ENCODE measurements around the gene OSM. TPM values are rescaled to one million over a fixed set of nuclear protein-coding genes. Genes with fewer than 3 reads are reported as not detected.

OSM gene
- total RNA-seq, 1 donor from 2014 or later = 1.7 TPM

DNA sequence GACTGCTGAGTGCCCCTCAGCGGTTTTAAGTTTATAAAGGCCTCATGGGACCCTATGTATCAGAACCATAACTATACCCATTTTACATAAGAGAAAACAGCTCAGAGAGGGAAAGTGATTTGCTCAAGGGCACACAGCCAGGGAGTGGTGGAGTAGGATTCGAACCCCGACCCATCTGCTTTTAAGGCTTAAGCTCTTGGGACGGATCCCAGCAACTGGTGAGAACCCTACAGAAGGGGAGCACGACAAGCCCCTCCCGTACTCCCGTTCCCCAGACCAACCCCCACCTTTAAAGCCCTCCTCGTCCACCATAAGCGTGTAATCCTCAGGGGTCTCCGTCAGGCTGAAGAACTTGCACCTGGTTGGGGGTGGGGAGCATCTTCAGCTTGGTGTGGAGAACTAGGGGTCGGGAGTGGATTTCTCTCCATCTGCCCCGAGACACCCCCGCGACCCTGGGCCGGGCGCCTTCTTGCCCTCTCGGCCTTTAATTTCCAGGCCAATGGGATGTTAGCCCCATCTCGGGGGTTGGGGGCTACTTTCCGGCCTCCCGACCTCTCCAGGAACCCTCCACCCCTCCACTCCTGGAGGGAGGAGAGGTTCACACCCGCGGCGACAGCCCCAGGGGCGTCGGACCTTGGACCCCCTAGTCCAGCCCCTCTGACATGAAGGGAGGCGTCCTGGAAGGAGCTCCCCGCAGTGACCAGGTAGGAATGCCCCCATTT is 21.9 kb upstream of the OSM start:
- Mint-ChIP-seq H3K36me3 (ENCODE audit: low read depth) (peaks cover 20% of the 10 kb centered on the region), H3K4me1 (peaks cover 38% of the 10 kb centered on the region), H3K9me3 (no peaks in the 10 kb centered on the region), H3K27ac (peak overlapping the region; percentile 76), H3K27me3 (no peaks in the 10 kb centered on the region), H3K4me3 (peak overlapping the region; percentile 88)
- DNase-seq = peak; percentile 25
- TF ChIP-seq, protein P1, sequence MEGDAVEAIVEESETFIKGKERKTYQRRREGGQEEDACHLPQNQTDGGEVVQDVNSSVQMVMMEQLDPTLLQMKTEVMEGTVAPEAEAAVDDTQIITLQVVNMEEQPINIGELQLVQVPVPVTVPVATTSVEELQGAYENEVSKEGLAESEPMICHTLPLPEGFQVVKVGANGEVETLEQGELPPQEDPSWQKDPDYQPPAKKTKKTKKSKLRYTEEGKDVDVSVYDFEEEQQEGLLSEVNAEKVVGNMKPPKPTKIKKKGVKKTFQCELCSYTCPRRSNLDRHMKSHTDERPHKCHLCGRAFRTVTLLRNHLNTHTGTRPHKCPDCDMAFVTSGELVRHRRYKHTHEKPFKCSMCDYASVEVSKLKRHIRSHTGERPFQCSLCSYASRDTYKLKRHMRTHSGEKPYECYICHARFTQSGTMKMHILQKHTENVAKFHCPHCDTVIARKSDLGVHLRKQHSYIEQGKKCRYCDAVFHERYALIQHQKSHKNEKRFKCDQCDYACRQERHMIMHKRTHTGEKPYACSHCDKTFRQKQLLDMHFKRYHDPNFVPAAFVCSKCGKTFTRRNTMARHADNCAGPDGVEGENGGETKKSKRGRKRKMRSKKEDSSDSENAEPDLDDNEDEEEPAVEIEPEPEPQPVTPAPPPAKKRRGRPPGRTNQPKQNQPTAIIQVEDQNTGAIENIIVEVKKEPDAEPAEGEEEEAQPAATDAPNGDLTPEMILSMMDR (IDR thresholded peaks at IDR 0.05) = no peak
- no peak for ATAC-seq (ENCODE audit: low read depth)
- POLR2A ChIA-PET = interaction anchor here (0.5 to 7.6 kb wide), 19 partner anchors 10 to 1602 kb away, joined by 3 to 131 read pairs (median 5); partner anchors contain the start of genes CCDC157, MTFP1, RNF215 and SF3A1
- intact Hi-C loops (cut with micrococcal nuclease) = loop anchor here (1.0 to 2.0 kb wide), 7 partner anchors 22 to 304 kb away; partner anchors contain the start of genes OSM and SF3A1
- CTCF ChIA-PET = interaction anchor here (0.8 to 7.8 kb wide), 35 partner anchors 8 to 196 kb away, joined by 3 to 275 read pairs (median 9); partner anchors contain the start of genes CCDC157, MTFP1, OSM and RNF215

DNA sequence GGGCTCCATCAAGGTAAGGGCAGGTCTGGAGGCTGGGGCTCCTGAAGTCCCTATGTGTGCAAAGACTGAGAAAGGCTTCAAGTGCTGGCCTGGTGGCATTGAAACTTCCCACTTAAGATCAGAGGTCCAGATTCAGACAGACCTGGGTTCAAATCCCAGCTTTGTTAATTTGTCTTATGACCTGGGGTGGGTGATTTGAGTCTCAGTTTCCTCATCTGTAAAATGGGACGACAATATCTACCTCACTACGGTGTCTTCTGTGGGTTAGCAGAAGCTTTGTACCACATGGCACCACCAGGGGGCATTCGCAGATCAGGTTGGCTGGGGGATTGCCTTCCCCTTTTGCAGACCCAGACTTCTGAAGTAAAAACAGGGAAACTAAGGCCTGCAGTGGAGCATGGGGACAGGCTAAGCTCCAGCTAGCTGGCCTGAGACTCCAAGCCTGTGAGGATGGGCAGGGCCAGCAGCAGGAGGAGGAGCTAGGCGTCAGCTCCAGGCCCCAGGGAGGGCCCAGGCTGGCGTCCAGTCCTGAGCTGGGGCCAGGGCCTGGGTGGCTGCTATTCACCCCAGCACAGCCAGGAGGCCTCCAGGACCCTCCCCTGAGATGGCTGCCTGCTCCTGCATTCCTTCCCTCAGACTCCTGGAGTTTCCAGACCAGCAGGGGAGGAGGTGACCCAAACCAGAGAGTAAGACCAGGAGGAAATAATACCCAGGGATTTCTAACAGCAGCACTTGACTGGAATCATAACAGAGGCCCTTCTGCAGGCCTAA is 21.2 kb upstream of the OSM start:
- no peaks in the 10 kb centered on the region for H3K9me3 Mint-ChIP-seq
- peaks cover 38% of the 10 kb centered on the region for H3K4me1 Mint-ChIP-seq
- TF ChIP-seq, protein P1 (IDR thresholded peaks at IDR 0.05) = peak; percentile 52
- peaks cover 12% of the 10 kb centered on the region for H3K36me3 Mint-ChIP-seq (ENCODE audit: low read depth)
- intact Hi-C loops (cut with micrococcal nuclease) = loop anchor here (1.0 to 2.0 kb wide), 7 partner anchors 25 to 305 kb away; partner anchors contain the start of gene RNF215
- ATAC-seq (ENCODE audit: low read depth) (peak; percentile 43), DNase-seq (peak; percentile 77)
- ChIA-PET CTCF (interaction anchor here (0.7 to 7.8 kb wide), 41 partner anchors 8 to 196 kb away, joined by 3 to 275 read pairs (median 8); partner anchors contain the start of genes CCDC157, MTFP1, OSM and RNF215), POLR2A (interaction anchor here (0.5 to 7.6 kb wide), 14 partner anchors 18 to 1603 kb away, joined by 3 to 131 read pairs (median 6); partner anchors contain the start of genes CCDC157, OSM, RNF215 and SF3A1)
- H3K27ac Mint-ChIP-seq = peak overlapping the region; percentile 76
- peak overlapping the region; percentile 88 for H3K4me3 Mint-ChIP-seq
- no peaks in the 10 kb centered on the region for H3K27me3 Mint-ChIP-seq

DNA sequence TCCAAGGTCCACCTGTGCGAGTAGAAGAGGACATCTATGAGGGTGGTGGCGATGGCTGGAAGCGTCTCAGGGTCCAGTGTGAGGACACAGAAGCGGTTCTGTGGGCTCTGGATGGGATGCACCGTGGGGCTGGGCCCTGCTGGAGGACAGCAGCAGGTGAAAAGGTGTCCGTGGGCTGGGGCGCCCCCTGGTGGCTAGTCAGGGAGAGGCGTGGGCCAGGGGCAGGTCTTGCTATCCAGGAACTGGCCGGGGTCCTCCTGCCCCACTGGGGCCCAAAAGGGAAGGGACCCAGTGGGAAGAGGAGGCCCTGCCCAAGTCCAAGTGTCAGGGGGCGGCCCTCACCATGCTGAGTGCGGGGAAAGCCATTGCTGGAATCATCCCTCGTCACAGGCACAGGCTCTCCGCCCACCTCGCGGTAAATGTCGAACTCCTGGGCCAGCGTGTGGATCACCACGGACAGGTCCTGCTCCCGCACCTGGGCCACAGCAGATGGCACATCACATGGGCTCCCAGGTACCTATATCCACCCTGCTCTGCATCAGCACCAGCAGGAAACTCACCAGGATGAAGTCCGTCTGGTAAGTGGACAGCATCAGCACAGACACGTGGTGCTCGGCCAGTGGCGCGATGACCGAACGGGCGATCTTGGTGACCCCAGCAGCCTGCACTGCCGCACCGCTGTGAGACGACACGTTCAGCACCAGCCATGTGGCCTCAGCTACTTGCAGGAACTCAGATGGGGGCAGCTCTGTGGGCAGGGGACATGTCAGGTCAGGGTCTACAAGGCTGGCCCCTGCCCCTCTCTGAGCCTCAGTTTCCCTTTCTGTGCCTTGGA is 20.4 kb upstream of the OSM start:
- ChIA-PET POLR2A (interaction anchor here (0.9 to 7.6 kb wide), 11 partner anchors 18 to 137 kb away, joined by 3 to 131 read pairs (median 9); partner anchors contain the start of genes CCDC157, RNF215, SF3A1 and TBC1D10A), CTCF (interaction anchor here (0.7 to 7.8 kb wide), 39 partner anchors 10 to 197 kb away, joined by 3 to 275 read pairs (median 8); partner anchors contain the start of genes CCDC157, MTFP1, OSM and RNF215)
- DNase-seq (peak; percentile 81), ATAC-seq (ENCODE audit: low read depth) (no peak)
- no peak overlapping the region for H3K27ac Mint-ChIP-seq
- no peaks in the 10 kb centered on the region for H3K9me3 Mint-ChIP-seq
- intact Hi-C loops (cut with micrococcal nuclease) = loop anchor here (1.0 kb wide), 5 partner anchors 24 to 179 kb away; partner anchors contain the start of gene RNF215
- peaks cover 38% of the 10 kb centered on the region for H3K4me1 Mint-ChIP-seq
- H3K36me3 Mint-ChIP-seq (ENCODE audit: low read depth) = peaks cover 8% of the 10 kb centered on the region
- TF ChIP-seq, protein P1 (IDR thresholded peaks at IDR 0.05) = peak; percentile 68
- H3K4me3 Mint-ChIP-seq = no peak overlapping the region
- H3K27me3 Mint-ChIP-seq = no peaks in the 10 kb centered on the region

DNA sequence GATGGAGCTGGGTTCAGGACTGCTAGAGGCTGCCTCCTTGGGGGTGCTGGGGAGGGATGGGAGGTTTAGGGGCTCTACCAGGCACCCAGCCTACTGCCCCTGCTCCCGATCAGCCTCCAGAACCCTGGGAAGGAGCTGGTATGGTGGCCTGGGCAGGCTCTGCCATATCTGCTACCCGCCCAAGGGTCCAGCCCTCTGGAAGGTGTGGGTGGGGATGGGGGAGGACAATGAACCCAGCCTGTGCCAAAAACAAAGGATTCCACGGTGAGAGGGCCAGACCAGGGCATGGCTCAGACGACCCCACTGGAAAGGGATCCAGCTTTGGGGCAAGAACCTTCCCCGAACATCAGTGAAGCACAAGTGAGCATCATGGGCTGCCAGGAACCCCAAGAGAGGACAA is 19.7 kb upstream of the OSM start:
- intact Hi-C loops (cut with micrococcal nuclease) = no loop called here
- H3K4me3 Mint-ChIP-seq = no peak overlapping the region
- peaks cover 5% of the 10 kb centered on the region for H3K36me3 Mint-ChIP-seq (ENCODE audit: low read depth)
- peaks cover 33% of the 10 kb centered on the region for H3K4me1 Mint-ChIP-seq
- ATAC-seq (ENCODE audit: low read depth) = no peak
- TF ChIP-seq, protein P1 (IDR thresholded peaks at IDR 0.05) = no peak
- ChIA-PET CTCF (interaction anchor here (1.1 to 7.8 kb wide), 5 partner anchors 17 to 179 kb away, joined by 6 to 275 read pairs (median 27); partner anchors contain the start of gene RNF215), POLR2A (interaction anchor here (1.0 kb wide), 1 partner anchor 137 kb away, joined by 3 read pairs; no protein-coding TSS in a partner anchor)
- H3K27me3 Mint-ChIP-seq = no peaks in the 10 kb centered on the region
- no peak overlapping the region for H3K27ac Mint-ChIP-seq
- no peaks in the 10 kb centered on the region for H3K9me3 Mint-ChIP-seq
- DNase-seq = no peak
